ENCODE data around the gene DNAJC11. TPM values are rescaled to one million over a fixed set of nuclear protein-coding genes. Genes with fewer than 3 reads are reported as not detected.
"Not testable (repeated sequence)": the region's sequence is repeated elsewhere in the genome, so short reads cannot be mapped to it uniquely, and the experiment has no call there.

The DNAJC11 gene
- total RNA-seq, 2 experiments from 2014 or later: 77.6 to 83.0 TPM

DNA sequence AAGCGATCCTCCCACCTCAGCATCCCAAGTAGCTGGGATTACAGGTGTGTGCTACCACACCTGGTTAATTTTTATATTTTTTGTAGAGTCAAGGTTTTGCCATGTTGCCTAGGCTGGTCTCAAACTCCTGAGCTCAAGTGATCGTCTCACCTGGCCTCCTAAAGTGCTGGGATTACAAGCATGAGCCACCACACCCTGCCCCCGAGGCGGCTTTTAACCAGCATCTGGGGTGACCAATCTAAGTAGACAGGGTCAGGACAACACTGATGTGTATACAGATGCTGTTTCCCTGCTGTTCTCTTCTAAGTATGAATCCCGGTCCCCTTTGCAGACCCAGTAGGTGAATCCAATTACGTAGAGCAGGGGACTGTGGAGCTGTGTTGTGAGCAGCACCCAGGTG, 53.1 kb downstream of the DNAJC11 start:
- Mint-ChIP-seq H3K27ac (no peak overlapping the region), H3K4me3 (no peak overlapping the region)

DNA sequence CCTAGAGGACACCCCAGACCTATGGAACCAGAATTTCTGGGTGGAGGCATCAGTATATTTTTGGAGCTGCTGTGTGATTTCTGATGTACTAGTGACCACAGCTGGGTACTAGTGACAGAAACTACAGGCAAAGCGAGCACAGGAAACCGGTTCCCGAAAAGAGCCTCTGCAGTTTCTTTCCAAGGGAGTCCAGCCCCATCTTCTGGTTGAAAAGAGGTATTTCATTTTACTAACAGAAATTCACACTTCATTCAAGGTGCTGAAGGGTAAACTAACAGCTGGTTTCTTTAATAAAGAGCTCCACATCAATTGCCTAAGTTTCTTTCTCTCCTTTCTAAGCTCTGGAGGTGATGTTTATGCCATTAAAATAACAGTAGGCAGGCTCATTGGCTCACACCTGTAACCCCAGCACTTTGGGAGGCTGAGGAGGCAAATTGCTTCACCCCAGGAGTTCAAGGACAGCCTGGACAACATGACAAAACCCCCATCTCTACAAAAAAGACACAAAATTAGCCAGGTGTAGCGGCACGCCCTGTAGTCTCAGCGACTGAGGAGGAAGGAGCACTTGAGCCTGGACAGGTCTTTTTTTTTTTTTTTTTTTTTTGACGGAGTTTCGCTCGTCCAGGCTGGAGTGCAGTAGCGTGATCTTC, 55.0 kb downstream of the DNAJC11 start:
- Mint-ChIP-seq H3K4me1 (no peaks in the 10 kb centered on the region), H3K9me3 (no peaks in the 10 kb centered on the region), H3K4me3 (no peak overlapping the region), H3K36me3 (peaks cover 21% of the 10 kb centered on the region), H3K27me3 (no peaks in the 10 kb centered on the region), H3K27ac (no peak overlapping the region)
- DNase-seq: no peak

More for the DNA sequence above, 53.1 kb downstream of the DNAJC11 start:
- no peaks in the 10 kb centered on the region for H3K9me3 Mint-ChIP-seq
- H3K36me3 Mint-ChIP-seq: peaks cover 18% of the 10 kb centered on the region
- no peaks in the 10 kb centered on the region for H3K27me3 Mint-ChIP-seq
- H3K4me1 Mint-ChIP-seq: no peaks in the 10 kb centered on the region
- DNase-seq: no peak

DNA sequence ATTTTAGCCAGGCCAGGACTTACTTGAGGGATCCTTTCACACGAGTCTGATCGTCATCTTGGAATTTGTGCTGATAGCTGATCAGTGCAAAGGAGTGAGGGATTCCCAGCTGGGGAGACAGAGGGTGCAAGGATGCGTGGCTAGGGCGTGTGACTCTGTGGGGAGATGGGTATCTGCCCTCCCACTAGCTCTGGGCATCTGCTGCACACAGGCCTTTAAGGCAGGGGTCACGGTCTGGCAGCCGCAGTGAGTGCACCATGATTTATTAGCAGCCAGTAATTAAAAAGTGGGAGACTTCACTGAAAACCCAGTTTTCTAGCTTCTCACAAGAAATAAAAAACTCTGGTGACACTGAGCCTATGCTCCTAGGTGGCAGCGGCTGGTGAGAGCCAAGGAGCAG, 56.6 kb downstream of the DNAJC11 start:
- no peak overlapping the region for H3K27ac Mint-ChIP-seq

DNA sequence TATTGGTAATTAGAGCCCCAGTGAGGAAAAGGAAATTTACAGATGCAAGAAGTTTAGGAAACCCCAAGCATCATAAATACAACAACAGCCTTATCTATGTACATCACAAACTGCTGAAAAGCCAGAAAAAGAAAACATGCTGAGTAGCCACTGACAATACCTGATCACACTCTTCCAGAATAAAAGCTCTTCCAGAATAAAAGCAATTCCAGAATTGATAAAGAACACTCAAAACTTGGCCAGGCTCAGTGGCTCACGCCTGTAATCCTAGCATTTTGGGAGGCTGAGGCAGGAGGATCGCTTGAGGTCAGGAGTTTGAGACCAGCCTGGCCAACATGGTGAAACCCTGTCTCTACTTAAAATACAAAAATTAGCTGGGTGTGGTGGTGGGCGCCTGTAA, 60.7 kb downstream of the DNAJC11 start:
- not testable (repeated sequence) for H3K9me3 Mint-ChIP-seq, DNase-seq, H3K4me1 Mint-ChIP-seq, H3K4me3 Mint-ChIP-seq, H3K27me3 Mint-ChIP-seq, H3K27ac Mint-ChIP-seq
- peaks cover 27% of the 10 kb centered on the region for H3K36me3 Mint-ChIP-seq

More for the DNA sequence above, 56.6 kb downstream of the DNAJC11 start:
- peaks cover 22% of the 10 kb centered on the region for H3K36me3 Mint-ChIP-seq
- H3K9me3 Mint-ChIP-seq: no peaks in the 10 kb centered on the region
- DNase-seq: no peak
- no peak overlapping the region for H3K4me3 Mint-ChIP-seq
- H3K27me3 Mint-ChIP-seq: no peaks in the 10 kb centered on the region
- no peaks in the 10 kb centered on the region for H3K4me1 Mint-ChIP-seq

DNA sequence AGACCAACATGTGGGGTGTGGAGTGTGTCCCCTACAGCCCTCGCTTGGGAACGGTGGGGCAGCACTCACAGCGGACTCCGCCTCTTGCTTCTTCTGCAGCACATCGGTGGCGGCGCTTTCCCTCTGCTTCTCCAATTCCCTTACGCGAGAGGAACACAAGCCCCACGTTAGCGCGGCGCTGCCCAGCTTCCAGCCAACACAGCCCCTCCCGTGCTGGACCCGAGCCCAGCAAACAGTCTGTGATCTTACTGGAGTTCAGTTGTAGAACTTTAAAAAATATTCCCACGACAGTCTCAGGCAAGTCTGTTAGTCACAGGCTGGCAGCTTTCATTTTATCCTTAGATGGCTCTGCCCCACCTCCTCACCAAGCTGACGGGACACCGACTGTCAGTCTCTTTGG, 63.4 kb downstream of the DNAJC11 start:
- DNase-seq: no peak
- Mint-ChIP-seq H3K27ac (no peak overlapping the region), H3K9me3 (no peaks in the 10 kb centered on the region), H3K36me3 (peaks cover 20% of the 10 kb centered on the region), H3K4me3 (no peak overlapping the region), H3K4me1 (no peaks in the 10 kb centered on the region), H3K27me3 (no peaks in the 10 kb centered on the region)

DNA sequence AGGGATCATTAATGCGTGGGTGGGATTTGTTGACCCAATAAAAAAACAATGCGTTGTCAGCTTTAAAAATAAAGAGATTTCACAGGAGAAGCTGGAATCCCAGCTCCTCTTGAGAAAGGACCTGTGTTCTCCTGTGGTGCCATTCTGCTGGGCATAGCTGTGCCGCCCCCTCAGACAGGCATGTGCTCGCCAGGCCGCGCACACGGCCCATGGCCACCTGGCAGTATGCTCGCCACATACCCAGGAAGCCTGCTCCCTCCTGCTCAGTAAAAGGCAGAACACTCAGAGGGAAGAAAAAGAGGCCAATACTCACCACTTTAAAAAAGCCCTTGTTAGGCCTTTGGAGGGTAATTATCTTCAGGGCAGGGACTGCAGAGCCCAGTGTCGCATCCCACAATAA, 63.8 kb downstream of the DNAJC11 start:
- H3K4me3 Mint-ChIP-seq: no peak overlapping the region
- DNase-seq: no peak
- no peaks in the 10 kb centered on the region for H3K27me3 Mint-ChIP-seq
- H3K4me1 Mint-ChIP-seq: no peaks in the 10 kb centered on the region
- H3K27ac Mint-ChIP-seq: no peak overlapping the region
- H3K9me3 Mint-ChIP-seq: no peaks in the 10 kb centered on the region
- peaks cover 20% of the 10 kb centered on the region for H3K36me3 Mint-ChIP-seq

DNA sequence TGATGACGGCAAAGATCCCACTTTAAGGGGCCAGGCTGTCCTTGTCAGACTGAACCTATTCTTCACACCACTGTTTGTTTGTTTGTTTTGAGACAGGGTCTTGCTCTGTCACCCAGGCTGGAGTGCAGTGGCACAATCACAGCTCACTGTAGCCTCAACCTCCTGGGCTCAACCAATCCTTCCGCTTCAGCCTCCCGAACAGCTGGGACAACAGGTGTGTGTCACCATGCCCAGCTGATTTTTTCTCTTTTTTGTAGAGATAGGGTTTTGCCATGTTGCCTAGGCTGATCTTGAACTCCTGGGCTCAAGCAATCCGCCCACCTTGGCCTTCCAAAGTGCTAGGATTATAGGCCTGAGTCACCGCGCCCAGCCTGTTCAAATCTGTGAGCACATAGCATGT, 64.8 kb downstream of the DNAJC11 start:
- H3K27ac Mint-ChIP-seq, H3K27me3 Mint-ChIP-seq, H3K4me1 Mint-ChIP-seq, H3K4me3 Mint-ChIP-seq, DNase-seq, H3K9me3 Mint-ChIP-seq: not testable (repeated sequence)
- peaks cover 12% of the 10 kb centered on the region for H3K36me3 Mint-ChIP-seq

DNA sequence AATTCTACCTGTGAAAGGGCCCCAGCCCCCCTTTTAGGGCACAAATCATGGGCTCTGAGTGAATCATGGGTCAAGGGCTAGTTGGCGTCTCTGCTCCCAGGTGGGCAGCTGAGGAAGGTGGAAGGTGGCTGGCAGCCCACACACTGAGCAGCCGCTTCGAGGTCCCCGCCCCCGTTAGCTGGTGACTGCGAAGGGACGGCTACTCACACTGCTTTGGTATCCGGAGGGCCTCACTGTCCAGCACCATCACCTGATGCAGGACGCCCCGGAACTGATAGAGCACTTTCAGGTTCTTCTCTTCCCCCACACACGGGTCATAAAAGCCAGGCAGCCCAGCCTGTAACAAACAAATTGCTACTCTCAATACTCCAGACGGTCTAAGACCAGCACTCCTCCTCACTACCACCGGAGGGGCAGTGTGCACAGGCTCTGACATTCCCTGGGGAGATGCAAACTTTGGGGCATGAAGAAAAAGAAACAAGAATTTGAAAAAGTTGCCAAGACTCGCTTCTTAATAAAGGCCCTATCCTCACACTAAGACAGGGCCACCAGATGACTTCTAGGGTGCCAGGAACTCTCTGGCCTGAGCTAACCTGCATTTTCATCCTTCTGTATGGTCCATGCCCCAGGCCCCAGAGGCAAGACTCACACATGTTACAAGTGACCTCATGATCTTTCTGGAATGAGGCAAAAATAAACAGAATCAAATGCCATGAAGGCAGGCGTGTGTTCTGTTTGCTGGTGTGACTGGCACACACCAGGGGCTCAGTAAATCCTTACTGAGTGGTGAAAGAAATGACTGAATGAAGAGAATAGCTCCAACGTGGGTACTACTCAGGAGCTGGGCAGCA, 65.5 kb downstream of the DNAJC11 start:
- no peaks in the 10 kb centered on the region for H3K4me1 Mint-ChIP-seq
- no peak overlapping the region for H3K4me3 Mint-ChIP-seq
- DNase-seq: no peak
- H3K27me3 Mint-ChIP-seq: no peaks in the 10 kb centered on the region
- H3K9me3 Mint-ChIP-seq: no peaks in the 10 kb centered on the region
- H3K27ac Mint-ChIP-seq: no peak overlapping the region
- H3K36me3 Mint-ChIP-seq: peaks cover 12% of the 10 kb centered on the region

DNA sequence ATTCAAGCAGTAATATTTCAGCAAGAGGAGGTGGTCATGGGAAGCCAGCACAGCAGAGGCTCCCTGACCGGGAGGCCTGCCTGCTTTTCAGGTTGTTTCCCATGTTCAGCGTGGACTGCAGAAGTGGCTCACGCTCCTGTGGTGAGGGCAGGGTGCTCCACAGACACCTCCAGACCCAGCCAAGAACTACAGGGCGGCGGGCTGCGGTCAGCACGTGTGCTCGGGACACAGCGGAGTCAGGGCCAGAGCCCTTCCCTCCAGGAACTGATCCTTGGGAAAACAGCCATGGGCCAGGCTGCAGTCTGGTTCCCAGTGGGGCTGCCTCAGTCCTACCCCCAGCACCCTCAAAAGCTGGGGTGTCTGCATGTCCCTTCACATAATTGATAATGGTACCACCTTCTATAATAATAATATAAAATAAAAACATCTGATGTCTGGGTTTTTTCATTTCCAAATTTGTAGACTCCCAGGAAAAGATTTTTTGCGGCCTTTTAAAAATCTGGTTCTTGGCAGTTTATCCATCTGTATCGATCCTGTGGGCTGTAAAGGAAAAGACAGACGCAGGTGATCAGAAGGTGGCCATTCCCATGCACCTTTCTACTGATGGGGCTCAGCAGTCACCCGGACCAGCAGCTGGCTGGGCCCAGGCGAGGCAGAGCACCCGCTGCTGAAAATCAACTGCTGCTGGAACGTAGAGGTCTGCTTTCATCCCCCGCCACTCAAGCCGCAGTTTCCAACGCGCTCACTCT, 66.3 kb downstream of the DNAJC11 start:
- peaks cover 8% of the 10 kb centered on the region for H3K36me3 Mint-ChIP-seq

DNA sequence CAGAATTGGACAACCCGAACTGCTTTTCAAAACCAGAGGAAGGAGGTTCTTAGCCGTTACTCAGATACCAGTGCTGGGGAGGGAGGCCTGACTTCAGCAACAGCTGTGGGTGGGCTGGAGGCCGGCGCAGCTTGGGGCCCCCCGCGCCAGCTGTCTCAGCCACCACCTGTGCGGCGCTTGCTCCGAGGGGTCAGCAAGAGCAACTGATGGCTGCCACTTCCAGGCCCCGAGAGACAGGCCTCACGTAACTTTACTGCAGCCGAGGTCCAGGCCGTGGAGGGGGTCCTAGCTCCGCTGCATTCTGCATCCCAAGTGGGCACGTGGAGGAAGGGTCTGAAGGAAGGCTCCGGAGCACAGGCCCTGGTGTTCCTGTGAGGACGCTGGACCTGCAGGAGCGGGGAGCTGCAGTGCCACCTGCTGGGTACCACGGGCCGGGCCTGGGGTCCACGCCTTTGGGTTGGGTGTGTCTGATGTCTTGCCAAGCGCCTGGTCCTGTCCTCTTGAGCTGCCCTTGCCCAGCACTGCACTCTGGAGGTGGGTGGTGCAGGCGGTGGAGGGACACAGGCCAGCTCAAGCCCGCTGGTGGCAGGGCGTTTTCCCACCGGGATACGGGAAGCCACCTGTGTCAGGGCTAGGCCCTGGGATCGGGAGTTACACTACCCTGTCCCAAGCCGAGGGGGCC, 67.1 kb downstream of the DNAJC11 start:
- Mint-ChIP-seq H3K27ac (no peak overlapping the region), H3K9me3 (no peaks in the 10 kb centered on the region), H3K27me3 (no peaks in the 10 kb centered on the region), H3K4me1 (no peaks in the 10 kb centered on the region), H3K36me3 (peaks cover 4% of the 10 kb centered on the region), H3K4me3 (no peak overlapping the region)
- peak; percentile 42 for DNase-seq

More for the DNA sequence above, 66.3 kb downstream of the DNAJC11 start:
- DNase-seq: no peak
- Mint-ChIP-seq H3K27me3 (no peaks in the 10 kb centered on the region), H3K9me3 (no peaks in the 10 kb centered on the region), H3K4me1 (no peaks in the 10 kb centered on the region), H3K4me3 (no peak overlapping the region), H3K27ac (no peak overlapping the region)

DNA sequence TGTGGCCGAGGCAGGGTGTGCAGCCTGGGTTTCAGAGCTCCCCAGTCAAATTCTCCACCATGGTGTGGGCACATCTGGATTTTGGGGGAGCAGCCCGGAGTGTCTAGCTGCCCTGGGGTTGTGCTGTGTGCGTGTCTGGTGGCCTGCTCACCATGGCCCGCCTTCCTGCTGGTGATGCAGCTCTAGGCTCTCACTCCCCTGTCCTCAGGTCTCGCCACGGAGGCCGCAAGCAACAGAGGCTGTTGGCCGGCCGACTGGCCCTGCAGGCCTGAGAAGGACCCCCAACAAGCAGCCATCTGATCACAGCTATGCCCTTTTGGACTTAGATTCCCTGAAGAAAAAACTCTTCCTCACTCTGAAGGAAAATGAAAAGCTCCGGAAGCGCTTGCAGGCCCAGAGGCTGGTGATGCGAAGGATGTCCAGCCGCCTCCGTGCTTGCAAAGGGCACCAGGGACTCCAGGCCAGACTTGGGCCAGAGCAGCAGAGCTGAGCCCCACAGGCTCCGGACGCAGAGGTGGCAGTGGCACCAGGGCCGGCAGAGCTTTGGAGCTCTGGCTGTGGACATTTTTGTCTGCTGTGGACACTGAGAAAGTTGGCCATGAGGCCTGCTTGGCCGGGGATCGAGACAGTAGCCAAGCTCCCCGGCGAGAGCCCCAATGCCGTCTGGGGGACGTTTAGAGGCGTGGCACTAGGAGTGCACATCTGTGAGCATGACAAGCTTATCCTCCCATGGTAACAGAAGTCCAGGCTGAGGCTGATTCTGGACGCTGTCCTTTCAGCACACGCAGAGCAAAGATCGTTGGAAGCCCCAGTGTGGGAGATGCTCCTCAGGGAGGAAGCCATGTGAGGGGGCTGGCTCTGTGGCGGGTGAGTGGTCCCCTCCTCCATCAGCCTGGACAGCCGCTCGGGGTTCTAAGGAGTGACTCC, 68.8 kb downstream of the DNAJC11 start:
- Mint-ChIP-seq H3K4me3 (no peak overlapping the region), H3K36me3 (peaks cover 5% of the 10 kb centered on the region), H3K4me1 (peaks cover 1% of the 10 kb centered on the region), H3K27me3 (no peaks in the 10 kb centered on the region), H3K9me3 (no peaks in the 10 kb centered on the region), H3K27ac (no peak overlapping the region)
- DNase-seq: no peak

DNA sequence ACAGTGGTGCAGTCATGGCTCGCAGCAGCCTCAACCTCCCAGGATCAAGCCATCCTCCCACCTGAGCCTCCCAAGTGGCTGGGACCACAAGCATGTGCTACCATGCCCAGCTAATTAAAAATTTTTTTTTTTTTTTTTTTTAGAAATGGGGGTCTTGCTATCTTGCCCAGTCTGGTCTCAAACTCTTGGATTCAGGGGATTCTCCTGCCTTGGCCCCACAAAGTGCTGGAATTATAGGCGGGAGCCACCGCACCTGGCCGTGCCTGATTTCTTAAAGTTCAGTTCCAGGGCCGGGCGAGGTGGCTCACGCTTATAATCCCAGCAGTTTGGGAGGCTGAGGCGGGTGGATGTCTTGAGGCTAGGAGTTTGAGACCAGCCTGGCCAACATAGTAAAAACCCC, 70.6 kb downstream of the DNAJC11 start:
- peaks cover 13% of the 10 kb centered on the region for H3K36me3 Mint-ChIP-seq
- no peaks in the 10 kb centered on the region for H3K27me3 Mint-ChIP-seq
- H3K9me3 Mint-ChIP-seq: no peaks in the 10 kb centered on the region
- no peak overlapping the region for H3K27ac Mint-ChIP-seq
- DNase-seq: no peak
- no peak overlapping the region for H3K4me3 Mint-ChIP-seq
- peaks cover 17% of the 10 kb centered on the region for H3K4me1 Mint-ChIP-seq

DNA sequence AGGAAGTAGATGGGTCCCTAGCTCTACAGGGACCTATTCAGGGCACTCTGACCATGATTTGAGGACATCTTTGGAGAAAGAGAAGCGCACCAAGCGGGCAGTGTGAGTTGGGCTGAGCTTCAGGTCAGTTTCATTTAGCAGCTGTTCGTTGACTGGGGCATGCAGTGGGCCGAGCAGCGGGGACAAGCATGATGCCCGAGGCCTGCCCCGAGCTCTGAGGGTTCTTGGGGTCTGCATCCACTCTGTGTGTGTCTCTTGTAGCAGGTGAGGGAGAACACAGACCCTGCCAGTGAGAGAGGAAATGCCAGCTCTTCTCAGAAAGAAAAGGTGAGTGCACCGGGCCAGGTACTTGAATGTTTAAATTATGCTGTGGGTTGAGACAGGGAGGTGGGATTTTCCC, 71.6 kb downstream of the DNAJC11 start:
- Mint-ChIP-seq H3K4me1 (peaks cover 20% of the 10 kb centered on the region), H3K9me3 (no peaks in the 10 kb centered on the region), H3K27me3 (no peaks in the 10 kb centered on the region), H3K4me3 (no peak overlapping the region), H3K27ac (no peak overlapping the region), H3K36me3 (peaks cover 13% of the 10 kb centered on the region)
- DNase-seq: no peak

DNA sequence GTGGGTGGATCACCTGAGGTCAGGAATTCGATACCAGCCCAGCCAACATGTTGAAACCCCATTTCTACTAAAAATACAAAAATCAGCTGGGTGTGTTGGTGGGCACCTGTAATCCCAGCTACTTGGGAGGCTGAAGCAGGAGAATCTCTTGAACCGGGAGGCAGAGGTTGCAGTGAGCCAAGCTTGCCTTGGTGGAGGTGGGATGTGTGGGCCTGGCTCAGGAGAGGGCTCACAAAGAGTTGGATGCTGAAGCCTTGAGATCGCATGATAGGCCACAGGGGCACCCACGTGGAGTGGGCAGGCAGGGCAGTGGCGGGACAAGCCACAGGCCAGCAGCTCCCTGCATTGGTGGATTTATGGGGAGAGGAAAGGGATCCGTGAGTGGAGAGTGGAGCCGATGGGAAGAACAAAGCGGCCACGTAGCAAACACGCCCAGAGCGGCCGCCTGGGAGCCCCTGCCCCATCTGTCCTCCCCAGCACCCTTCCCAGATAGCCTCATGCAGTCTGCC, 72.6 kb downstream of the DNAJC11 start:
- Mint-ChIP-seq H3K36me3 (peaks cover 17% of the 10 kb centered on the region), H3K27me3 (no peaks in the 10 kb centered on the region), H3K27ac (no peak overlapping the region), H3K4me1 (peaks cover 23% of the 10 kb centered on the region), H3K4me3 (no peak overlapping the region), H3K9me3 (no peaks in the 10 kb centered on the region)
- no peak for DNase-seq
